ENCODE data around the gene GALNT18.

GALNT18 gene

DNA sequence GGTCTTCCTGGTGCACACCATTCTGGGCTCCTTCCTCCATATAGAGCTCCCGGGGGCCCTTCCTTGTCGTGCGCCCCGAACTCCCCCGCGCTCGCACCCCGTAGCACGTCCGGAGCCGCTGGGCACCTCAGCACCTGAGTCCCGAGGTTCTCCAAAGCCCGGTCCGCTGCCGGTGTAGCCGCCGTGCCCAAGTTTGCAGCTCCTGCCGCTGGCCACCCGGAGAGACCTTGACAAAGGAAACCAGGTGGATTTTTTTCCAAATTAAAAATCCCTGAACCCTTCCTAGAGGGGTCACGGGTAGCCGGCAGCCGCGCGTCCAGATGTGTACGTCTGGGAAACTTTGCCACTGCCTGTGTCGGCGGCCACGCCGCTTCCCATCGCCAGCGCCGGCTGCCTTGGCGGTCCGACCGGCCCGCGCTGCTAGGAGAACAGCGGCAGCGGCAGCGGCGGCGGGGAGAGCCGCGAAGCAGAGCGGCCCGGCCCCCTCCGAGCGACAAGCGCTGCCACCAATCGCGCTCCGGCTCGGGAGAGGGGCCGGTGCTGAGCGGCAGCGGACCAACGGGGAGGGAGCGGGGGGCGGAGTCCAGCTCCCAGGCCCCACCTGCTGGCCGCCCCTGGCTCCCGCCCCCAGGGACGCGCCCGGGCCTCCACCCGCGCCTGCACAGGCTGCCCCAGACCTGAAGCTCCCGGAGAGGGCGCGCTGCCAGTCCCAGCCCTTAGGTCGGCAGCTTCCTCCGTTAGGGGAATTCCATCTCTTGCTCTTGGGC is at the start of gene GALNT18:
TSS of gene GALNT18 (minus strand) at position 433 of the 767 bp plus-strand sequence.
- Mint-ChIP-seq H3K4me3 (peak within 1 kb of the TSS; percentile 98), H3K27me3 (peaks cover 81% of the 10 kb centered on the region), H3K27ac (peak within 1 kb of the TSS; percentile 92), H3K36me3 (ENCODE audit: low read depth) (peaks cover 44% of the 10 kb centered on the region), H3K9me3 (no peaks in the 10 kb centered on the region), H3K4me1 (ENCODE audit: low read depth) (peaks cover 42% of the 10 kb centered on the region)
- intact Hi-C loops (cut with micrococcal nuclease): no loop called here

DNA sequence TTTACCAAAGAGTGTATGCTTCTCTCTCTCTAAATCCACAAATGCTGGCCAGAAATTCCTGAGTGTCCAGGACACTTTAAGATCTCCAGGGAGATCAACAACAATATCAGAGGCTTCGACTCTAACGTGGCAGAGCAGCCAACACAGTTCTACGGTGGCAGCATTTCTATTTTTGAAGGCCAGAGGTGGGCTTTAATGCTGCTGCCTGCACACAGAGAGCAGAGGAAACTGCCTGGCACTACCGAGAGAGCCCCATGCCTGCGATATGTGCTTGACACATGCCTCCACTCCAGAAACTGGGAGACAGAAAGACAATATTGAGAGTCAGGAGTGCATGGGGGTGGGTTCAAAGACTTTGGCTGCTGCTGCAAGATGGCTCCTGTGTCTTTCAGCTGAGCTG is 48.8 kb upstream of the GALNT18 start:
- peaks cover 5% of the 10 kb centered on the region for H3K4me1 Mint-ChIP-seq (ENCODE audit: low read depth)
- peaks cover 25% of the 10 kb centered on the region for H3K27me3 Mint-ChIP-seq
- peaks cover 9% of the 10 kb centered on the region for H3K9me3 Mint-ChIP-seq
- intact Hi-C loops (cut with micrococcal nuclease): no loop called here
- no peak overlapping the region for H3K4me3 Mint-ChIP-seq
- H3K27ac Mint-ChIP-seq: no peak overlapping the region
- no peaks in the 10 kb centered on the region for H3K36me3 Mint-ChIP-seq (ENCODE audit: low read depth)

DNA sequence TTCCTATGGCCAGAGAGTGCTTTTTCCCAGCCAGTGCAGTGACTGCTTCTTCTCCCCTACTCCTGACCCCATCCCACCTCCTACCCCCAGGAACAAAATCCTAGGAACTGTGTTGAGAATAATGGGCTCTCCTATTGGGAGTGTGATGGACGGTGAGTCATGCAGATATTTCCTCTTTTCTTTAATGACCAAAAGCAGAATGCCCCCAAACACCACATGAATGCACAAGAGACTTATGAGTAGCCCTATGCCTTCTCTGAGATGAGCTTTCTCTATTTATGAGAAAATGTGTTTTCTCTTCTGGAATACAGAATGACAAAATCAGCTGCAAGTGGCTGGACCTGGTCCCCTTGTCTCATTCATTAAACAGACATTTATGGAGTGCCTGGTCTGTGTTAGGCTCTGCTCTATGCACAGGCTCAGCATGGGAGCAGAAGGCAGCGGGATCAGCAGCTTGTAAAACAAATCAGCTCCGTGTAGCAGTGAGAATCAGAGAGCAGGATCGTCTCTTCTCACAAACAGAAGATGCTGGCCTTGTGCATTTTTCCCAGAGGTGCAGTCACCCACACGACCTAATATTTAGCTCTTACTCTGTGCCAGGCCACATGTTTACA is 47.5 kb upstream of the GALNT18 start:
- peaks cover 34% of the 10 kb centered on the region for H3K27me3 Mint-ChIP-seq
- no peaks in the 10 kb centered on the region for H3K36me3 Mint-ChIP-seq (ENCODE audit: low read depth)
- H3K9me3 Mint-ChIP-seq: peaks cover 9% of the 10 kb centered on the region
- intact Hi-C loops (cut with micrococcal nuclease): loop anchor here (10.0 kb wide), 1 partner anchor 635 kb away; no protein-coding TSS in a partner anchor
- peaks cover 5% of the 10 kb centered on the region for H3K4me1 Mint-ChIP-seq (ENCODE audit: low read depth)
- no peak overlapping the region for H3K4me3 Mint-ChIP-seq
- H3K27ac Mint-ChIP-seq: no peak overlapping the region

DNA sequence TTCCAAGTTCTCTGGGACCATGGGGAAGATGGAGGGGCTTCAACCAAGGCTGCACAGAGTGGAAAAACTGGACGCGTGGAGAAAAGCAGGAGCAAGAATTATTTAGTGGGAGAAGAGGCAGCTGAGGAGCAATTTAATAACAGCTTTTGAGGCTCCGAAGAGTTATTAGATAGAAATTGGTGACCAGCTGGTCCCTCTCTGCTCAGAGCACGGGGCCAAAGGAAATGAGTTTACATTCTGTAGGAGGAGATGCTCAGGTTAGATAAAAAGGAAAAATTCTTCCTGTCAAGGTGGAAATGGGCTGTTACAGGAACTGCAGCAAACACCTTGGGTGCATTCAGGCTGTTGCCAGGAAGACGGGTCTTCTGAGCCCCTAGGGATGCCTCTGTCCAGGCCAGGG is 47.0 kb upstream of the GALNT18 start:
- Mint-ChIP-seq H3K27ac (no peak overlapping the region), H3K27me3 (peaks cover 40% of the 10 kb centered on the region), H3K9me3 (peaks cover 9% of the 10 kb centered on the region), H3K36me3 (ENCODE audit: low read depth) (no peaks in the 10 kb centered on the region), H3K4me1 (ENCODE audit: low read depth) (peaks cover 5% of the 10 kb centered on the region), H3K4me3 (no peak overlapping the region)
- intact Hi-C loops (cut with micrococcal nuclease): loop anchor here (10.0 kb wide), 1 partner anchor 634 kb away; no protein-coding TSS in a partner anchor

DNA sequence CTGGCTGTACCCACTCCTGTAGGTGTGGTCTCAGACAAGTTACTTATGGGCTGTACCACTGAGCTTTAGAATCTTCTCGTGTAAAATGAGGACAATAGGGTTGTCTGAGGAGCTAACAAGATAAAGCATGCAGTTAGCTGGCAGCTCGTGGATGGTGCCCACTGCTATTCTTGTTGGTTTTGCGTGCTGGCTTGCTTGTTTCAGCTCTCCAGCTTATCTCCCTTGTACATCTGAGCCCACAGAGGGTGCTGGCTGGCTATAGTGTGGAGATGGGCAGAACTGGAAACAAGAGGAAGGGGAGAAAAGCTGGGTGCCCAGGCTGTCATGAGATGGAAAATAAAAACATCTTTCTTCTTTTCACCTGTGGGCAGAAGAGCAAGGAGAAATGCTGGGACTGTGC is 46.5 kb upstream of the GALNT18 start:
- no peaks in the 10 kb centered on the region for H3K36me3 Mint-ChIP-seq (ENCODE audit: low read depth)
- H3K4me1 Mint-ChIP-seq (ENCODE audit: low read depth): peaks cover 5% of the 10 kb centered on the region
- peaks cover 9% of the 10 kb centered on the region for H3K9me3 Mint-ChIP-seq
- H3K27me3 Mint-ChIP-seq: peaks cover 42% of the 10 kb centered on the region
- H3K4me3 Mint-ChIP-seq: no peak overlapping the region
- intact Hi-C loops (cut with micrococcal nuclease): loop anchor here (10.0 kb wide), 1 partner anchor 633 kb away; no protein-coding TSS in a partner anchor
- H3K27ac Mint-ChIP-seq: no peak overlapping the region

DNA sequence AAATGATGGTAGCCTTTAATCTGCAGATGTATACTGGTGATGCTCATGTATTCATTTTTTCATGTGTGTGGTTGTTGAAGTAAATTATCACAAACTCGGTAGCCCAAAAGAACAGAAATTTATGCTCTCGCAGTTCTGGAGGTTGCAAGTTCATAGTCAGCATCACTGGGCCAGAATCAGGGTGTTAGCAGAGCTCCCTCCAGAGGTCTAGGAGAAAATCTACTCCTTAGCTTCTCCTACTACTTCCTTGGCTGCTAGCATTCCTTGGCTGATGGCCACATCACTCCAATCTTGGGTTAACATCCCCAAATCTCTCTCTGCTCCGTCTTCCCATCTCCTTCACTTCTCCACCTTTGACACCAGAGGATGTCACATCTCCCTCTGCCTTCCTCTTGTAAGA is 45.3 kb upstream of the GALNT18 start:
- Mint-ChIP-seq H3K9me3 (peaks cover 9% of the 10 kb centered on the region), H3K27ac (no peak overlapping the region), H3K4me1 (ENCODE audit: low read depth) (peaks cover 10% of the 10 kb centered on the region), H3K27me3 (peaks cover 46% of the 10 kb centered on the region), H3K4me3 (no peak overlapping the region), H3K36me3 (ENCODE audit: low read depth) (no peaks in the 10 kb centered on the region)
- intact Hi-C loops (cut with micrococcal nuclease): loop anchor here (10.0 kb wide), 1 partner anchor 632 kb away; no protein-coding TSS in a partner anchor

DNA sequence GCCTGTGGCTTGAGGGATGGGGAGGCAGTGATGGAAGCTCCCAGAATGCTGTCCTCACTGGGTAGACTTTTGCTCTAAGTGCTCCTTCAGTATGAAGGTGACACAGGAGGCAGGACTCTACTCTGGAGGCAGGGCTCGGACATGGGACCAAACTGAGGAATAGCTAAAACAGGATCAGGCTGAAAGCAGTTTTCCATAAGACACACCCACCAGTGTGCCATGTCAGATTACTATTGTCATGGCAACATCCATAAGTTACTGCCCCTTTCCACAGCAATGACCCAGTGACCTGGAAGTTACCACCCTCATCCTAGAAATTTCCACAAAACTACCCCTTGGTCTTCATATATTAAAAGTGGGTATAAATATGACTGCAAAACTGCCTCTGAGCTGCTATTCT is 43.6 kb upstream of the GALNT18 start:
- Mint-ChIP-seq H3K9me3 (peaks cover 9% of the 10 kb centered on the region), H3K27me3 (peaks cover 52% of the 10 kb centered on the region), H3K4me3 (no peak overlapping the region), H3K27ac (no peak overlapping the region), H3K4me1 (ENCODE audit: low read depth) (peaks cover 10% of the 10 kb centered on the region), H3K36me3 (ENCODE audit: low read depth) (no peaks in the 10 kb centered on the region)
- intact Hi-C loops (cut with micrococcal nuclease): loop anchor here (10.0 kb wide), 1 partner anchor 631 kb away; no protein-coding TSS in a partner anchor

DNA sequence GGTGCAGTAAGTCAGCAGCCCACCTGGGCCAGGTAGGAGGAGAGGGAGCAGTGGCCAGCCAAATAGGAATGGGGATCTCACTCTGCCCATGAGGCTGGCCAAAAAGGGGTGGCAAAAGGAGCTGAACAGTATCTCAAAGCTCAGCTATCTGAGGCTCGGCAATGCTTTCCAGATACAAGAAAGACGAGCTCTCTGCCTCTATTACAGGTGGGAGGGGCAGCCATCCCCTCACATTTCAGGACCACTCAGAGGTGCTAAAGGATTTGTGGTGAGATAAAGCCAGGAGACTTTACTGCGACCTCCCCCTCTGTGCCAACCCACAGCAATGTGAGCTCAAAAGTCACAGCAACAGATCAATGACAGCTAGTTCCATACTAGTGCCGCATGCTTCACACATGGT is 42.1 kb upstream of the GALNT18 start:
- Mint-ChIP-seq H3K36me3 (ENCODE audit: low read depth) (no peaks in the 10 kb centered on the region), H3K4me3 (no peak overlapping the region), H3K4me1 (ENCODE audit: low read depth) (peaks cover 6% of the 10 kb centered on the region), H3K27ac (peak overlapping the region; percentile 33), H3K9me3 (peaks cover 9% of the 10 kb centered on the region), H3K27me3 (peaks cover 51% of the 10 kb centered on the region)
- intact Hi-C loops (cut with micrococcal nuclease): loop anchor here (10.0 kb wide), 1 partner anchor 629 kb away; no protein-coding TSS in a partner anchor

DNA sequence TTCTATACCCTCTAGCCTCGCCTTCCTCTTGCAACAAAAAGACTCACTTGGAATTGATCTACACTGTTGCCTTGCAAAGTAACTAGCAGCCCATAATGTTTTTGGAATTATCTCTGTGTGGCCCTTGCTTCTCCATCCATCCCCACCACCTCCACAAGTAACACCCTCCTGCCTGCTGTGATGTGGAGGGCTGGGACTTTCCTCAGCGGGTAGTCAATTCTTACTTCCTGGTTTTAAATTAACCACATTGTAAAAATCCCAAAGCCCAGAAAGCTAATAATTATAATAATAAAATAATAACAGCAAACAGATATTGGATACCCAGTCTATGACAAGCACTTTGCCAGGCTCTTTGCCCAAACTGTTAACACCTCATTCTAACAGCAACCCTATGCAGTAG is 40.8 kb upstream of the GALNT18 start:
- Mint-ChIP-seq H3K27ac (no peak overlapping the region), H3K27me3 (peaks cover 45% of the 10 kb centered on the region)
- intact Hi-C loops (cut with micrococcal nuclease): loop anchor here (10.0 kb wide), 1 partner anchor 628 kb away; no protein-coding TSS in a partner anchor

DNA sequence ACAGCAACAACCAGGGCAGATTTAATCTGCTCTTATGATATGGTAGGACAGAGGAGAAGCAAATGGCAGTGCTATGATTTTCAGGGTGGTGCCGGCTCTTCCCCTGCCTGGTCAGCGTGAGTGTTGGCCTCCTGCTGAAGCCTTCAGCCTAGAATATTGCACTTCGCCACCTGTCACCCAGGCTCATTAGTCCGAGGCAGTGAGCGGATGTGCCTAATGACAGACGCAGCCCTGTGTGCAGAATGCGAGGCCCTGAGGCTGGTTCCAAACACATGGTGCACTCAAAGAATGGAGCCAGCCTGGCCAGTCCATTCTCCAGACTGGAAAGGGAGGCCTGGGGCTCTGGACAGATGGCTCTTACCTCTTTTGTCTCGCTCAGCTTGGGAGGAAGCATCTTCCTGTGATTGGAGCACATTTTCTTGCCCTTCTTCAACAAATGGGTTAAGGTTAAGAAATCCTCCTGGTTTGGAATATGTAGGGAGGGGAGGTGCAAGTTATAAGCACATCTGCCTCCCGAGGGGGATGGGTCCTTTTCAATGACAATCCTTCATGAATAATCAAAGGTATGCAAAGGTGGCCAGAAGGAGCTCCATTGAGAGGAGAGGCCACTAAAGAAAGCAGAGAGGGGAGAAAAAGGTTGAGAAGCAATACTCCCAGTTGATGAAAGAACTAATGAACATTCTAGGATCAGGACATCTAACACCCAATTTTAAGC is 39.7 kb upstream of the GALNT18 start:
- intact Hi-C loops (cut with micrococcal nuclease): loop anchor here (10.0 kb wide), 1 partner anchor 627 kb away; no protein-coding TSS in a partner anchor
- no peaks in the 10 kb centered on the region for H3K9me3 Mint-ChIP-seq
- H3K4me1 Mint-ChIP-seq (ENCODE audit: low read depth): peaks cover 5% of the 10 kb centered on the region
- peaks cover 47% of the 10 kb centered on the region for H3K27me3 Mint-ChIP-seq
- H3K27ac Mint-ChIP-seq: no peak overlapping the region
- no peak overlapping the region for H3K4me3 Mint-ChIP-seq
- no peaks in the 10 kb centered on the region for H3K36me3 Mint-ChIP-seq (ENCODE audit: low read depth)

More for the DNA sequence above, 40.8 kb upstream of the GALNT18 start:
- H3K4me3 Mint-ChIP-seq: no peak overlapping the region
- peaks cover 8% of the 10 kb centered on the region for H3K9me3 Mint-ChIP-seq
- H3K36me3 Mint-ChIP-seq (ENCODE audit: low read depth): no peaks in the 10 kb centered on the region
- H3K4me1 Mint-ChIP-seq (ENCODE audit: low read depth): peaks cover 5% of the 10 kb centered on the region

DNA sequence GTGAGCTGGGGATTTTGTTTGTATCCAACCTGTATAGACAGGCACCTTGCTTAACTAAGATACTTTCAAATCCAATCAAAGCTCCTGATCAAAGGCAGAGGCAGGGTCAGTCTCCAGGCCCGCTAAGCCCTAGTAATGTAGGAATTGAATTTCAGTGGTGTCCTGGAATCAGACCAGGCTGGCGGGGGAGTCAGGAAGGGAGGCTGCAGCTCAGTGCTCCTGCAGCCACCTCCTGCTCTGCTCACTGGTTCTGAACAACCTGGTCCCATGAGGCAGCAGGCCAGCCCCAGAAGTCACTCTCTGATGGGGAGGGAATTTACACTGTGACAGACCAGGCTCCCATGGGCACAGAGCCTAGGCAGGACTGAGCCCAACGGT is 38.5 kb upstream of the GALNT18 start:
- intact Hi-C loops (cut with micrococcal nuclease): loop anchor here (10.0 kb wide), 1 partner anchor 626 kb away; no protein-coding TSS in a partner anchor
- Mint-ChIP-seq H3K4me1 (ENCODE audit: low read depth) (peaks cover 5% of the 10 kb centered on the region), H3K36me3 (ENCODE audit: low read depth) (no peaks in the 10 kb centered on the region), H3K4me3 (no peak overlapping the region), H3K27me3 (peaks cover 54% of the 10 kb centered on the region), H3K27ac (peak overlapping the region; percentile 37), H3K9me3 (no peaks in the 10 kb centered on the region)

DNA sequence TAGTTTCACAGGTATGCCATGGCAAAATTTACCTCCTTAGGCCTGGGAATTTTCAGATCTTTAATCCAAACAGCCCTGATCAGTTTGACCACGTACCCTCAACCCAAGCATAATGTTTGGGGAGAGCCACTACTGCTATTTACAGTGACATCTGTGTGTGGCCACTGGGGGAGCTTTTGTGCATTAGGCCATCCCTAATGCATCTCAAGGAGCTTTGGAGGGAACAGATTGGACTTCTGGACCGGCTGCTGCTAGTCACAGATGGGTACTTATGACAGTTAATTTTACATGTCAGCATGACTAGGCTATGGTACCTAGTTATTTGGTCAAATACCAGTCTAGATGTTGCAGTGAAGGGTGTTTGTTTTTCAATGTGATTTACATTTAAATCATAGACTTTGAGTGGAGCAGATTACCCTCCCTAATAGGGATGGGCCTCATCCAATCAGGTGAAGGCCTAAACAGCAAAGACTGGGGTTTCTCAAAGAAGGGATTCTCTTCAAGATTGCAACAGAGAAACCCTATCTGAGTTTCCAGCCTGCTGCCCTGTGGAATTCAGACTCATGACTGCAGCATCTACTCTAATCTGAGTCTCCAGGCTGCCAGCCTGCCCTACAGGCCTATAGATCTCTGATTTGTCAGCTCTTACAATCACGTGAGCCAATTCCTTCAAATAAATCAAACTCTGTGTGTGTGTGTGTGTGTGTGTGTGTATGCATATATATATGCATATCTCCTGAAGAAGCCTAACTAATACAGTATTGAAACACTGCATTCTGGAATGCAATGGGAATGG is 38.0 kb upstream of the GALNT18 start:
- Mint-ChIP-seq H3K36me3 (ENCODE audit: low read depth) (no peaks in the 10 kb centered on the region), H3K27ac (peak overlapping the region; percentile 37), H3K9me3 (no peaks in the 10 kb centered on the region), H3K4me3 (no peak overlapping the region), H3K27me3 (peaks cover 55% of the 10 kb centered on the region), H3K4me1 (ENCODE audit: low read depth) (peaks cover 5% of the 10 kb centered on the region)
- intact Hi-C loops (cut with micrococcal nuclease): loop anchor here (10.0 kb wide), 1 partner anchor 625 kb away; no protein-coding TSS in a partner anchor

Data from dendritic cell treated with granulocyte-macrophage colony-stimulating factor and Interleukin-4, amounts not matched to agents 40 ng/mL and 50 ng/mL, for 4 days (primary cell).